ENCODE measurements around the gene ZNF609.

The ZNF609 gene

GRCh38 chr15:64732156-64732860, 271.9 kb downstream of the ZNF609 start:
- DNase-seq = no peak
- in situ Hi-C loops (cut with MboI; ENCODE audit: low pct_unique_long_range_greater_than_20kb, low sequenced_read_pairs) = no loop called here

Measured in KBM-7 (cell line).